ENCODE measurements around the gene PCGF6. TPM values are rescaled to one million over a fixed set of nuclear protein-coding genes. Genes with fewer than 3 reads are reported as not detected.
A peak's percentile ranks its signal among the peaks of the same experiment; 100 is the strongest.

Gene PCGF6
- polyA plus RNA-seq, 1 experiment: 3.5 TPM

DNA sequence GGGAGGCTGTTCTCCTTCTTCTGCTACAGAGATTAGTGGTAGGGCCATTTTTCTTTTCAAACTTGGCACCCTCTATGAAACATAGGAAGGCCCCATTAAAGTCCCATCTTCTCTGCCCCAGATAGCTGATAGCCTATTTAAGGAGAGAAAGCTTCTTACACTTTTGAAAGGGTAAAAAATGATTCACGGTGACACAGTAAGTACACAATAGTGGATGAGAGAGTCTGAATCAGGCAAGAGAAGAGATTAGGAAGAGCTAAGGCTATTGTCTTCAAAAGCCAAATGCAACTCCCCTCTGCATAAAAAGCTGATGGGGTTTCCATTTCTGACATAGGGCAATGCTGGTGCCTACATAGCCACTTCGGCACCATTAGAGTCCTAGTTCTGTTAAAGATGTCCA lies 70.4 kb downstream of the PCGF6 start:
- DNase-seq (ENCODE audit: low read depth): no peak
- Histone ChIP-seq H3K27me3 (ENCODE audit: control insufficient read depth, insufficient read depth, low read length) (peaks cover 13% of the 10 kb centered on the region), H3K4me3 (ENCODE audit: low read depth, low read length) (no peak overlapping the region), H3K36me3 (ENCODE audit: control insufficient read depth, insufficient read depth, low read length) (no peaks in the 10 kb centered on the region)
- ChIA-PET CTCF (interaction anchor here (0.6 to 2.3 kb wide), 3 partner anchors 36 to 545 kb away, joined by 3 to 6 read pairs (median 5); no protein-coding TSS in a partner anchor), POLR2A (no interaction called here)
- TF ChIP-seq, protein P1, sequence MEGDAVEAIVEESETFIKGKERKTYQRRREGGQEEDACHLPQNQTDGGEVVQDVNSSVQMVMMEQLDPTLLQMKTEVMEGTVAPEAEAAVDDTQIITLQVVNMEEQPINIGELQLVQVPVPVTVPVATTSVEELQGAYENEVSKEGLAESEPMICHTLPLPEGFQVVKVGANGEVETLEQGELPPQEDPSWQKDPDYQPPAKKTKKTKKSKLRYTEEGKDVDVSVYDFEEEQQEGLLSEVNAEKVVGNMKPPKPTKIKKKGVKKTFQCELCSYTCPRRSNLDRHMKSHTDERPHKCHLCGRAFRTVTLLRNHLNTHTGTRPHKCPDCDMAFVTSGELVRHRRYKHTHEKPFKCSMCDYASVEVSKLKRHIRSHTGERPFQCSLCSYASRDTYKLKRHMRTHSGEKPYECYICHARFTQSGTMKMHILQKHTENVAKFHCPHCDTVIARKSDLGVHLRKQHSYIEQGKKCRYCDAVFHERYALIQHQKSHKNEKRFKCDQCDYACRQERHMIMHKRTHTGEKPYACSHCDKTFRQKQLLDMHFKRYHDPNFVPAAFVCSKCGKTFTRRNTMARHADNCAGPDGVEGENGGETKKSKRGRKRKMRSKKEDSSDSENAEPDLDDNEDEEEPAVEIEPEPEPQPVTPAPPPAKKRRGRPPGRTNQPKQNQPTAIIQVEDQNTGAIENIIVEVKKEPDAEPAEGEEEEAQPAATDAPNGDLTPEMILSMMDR (IDR thresholded peaks at IDR 0.05; ENCODE audit: insufficient read depth, low read depth, low read length): no peak

DNA sequence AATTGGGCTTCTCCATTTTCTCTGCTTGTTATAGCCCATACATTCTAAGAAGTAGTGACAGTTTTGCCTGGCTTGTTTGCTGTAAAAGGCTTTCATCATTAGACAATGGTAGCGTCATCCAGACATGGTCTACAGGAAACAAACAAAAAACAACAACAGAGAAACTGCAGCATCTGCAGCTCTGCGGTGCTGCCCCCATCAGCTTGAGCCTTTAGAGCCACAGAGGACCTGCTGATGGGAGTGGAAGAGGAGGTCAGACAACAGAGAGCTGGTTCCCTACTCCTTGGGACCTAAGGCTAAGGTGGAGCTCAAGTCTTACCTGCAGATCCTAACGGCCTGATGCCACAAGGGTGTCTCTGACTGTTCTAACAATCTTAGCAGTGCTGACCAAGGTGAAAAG lies 70.9 kb downstream of the PCGF6 start:
- ChIA-PET POLR2A (no interaction called here), CTCF (interaction anchor here (2.3 kb wide), 1 partner anchor 54 kb away, joined by 6 read pairs; no protein-coding TSS in a partner anchor)
- no peak for DNase-seq (ENCODE audit: low read depth)
- Histone ChIP-seq H3K4me3 (ENCODE audit: low read depth, low read length) (no peak overlapping the region), H3K36me3 (ENCODE audit: control insufficient read depth, insufficient read depth, low read length) (no peaks in the 10 kb centered on the region), H3K27me3 (ENCODE audit: control insufficient read depth, insufficient read depth, low read length) (peaks cover 13% of the 10 kb centered on the region)
- TF ChIP-seq, protein P1 (IDR thresholded peaks at IDR 0.05; ENCODE audit: insufficient read depth, low read depth, low read length): no peak

DNA sequence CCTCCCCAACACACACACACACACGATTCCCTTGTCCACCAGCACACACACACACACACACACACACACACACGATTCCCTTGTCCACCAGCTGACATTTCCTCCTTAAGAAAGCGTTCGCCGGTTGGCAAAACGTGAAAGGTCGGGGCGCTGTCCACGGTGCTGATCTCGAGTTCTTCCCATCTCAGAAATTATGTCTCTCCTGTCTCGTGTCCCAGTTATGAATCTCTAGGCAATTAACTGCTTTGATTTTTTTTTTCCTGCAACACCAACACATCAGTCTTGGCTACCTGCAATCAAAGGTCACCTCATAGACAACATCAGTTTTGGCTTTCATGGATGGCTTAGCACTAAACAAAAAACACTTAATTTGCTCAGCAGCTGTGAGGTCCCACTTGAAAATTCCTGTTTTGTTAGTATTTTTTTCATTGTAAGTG lies 72.1 kb downstream of the PCGF6 start:
- peaks cover 13% of the 10 kb centered on the region for H3K27me3 ChIP-seq (ENCODE audit: control insufficient read depth, insufficient read depth, low read length)
- POLR2A ChIA-PET: no interaction called here
- DNase-seq (ENCODE audit: low read depth): no peak
- CTCF ChIA-PET: interaction anchor here (0.6 to 1.0 kb wide), 3 partner anchors 13 to 183 kb away, joined by 3 read pairs; no protein-coding TSS in a partner anchor
- TF ChIP-seq, protein P1 (IDR thresholded peaks at IDR 0.05; ENCODE audit: insufficient read depth, low read depth, low read length): no peak
- no peaks in the 10 kb centered on the region for H3K36me3 ChIP-seq (ENCODE audit: control insufficient read depth, insufficient read depth, low read length)
- H3K4me3 ChIP-seq (ENCODE audit: low read depth, low read length): no peak overlapping the region

DNA sequence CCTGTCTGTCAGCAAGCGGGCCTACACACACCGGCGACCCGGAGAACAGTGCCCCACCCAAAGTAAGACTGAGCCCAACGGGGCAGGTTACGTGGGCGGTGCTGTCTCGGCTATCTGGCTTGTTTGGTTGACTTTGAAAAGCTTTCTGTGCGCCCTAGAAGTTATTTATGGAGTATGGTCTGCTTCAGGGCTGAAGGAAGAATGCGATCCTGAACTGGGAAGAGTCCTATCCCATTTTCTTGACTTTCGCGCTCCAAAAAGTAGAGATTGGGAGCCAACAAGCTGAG lies 72.5 kb downstream of the PCGF6 start:
- TF ChIP-seq, protein P1 (IDR thresholded peaks at IDR 0.05; ENCODE audit: insufficient read depth, low read depth, low read length): no peak
- ChIA-PET CTCF (interaction anchor here (0.6 to 1.0 kb wide), 4 partner anchors 12 to 880 kb away, joined by 3 read pairs; no protein-coding TSS in a partner anchor), POLR2A (no interaction called here)
- peaks cover 13% of the 10 kb centered on the region for H3K27me3 ChIP-seq (ENCODE audit: control insufficient read depth, insufficient read depth, low read length)
- no peak overlapping the region for H3K4me3 ChIP-seq (ENCODE audit: low read depth, low read length)
- DNase-seq (ENCODE audit: low read depth): no peak
- H3K36me3 ChIP-seq (ENCODE audit: control insufficient read depth, insufficient read depth, low read length): no peaks in the 10 kb centered on the region

DNA sequence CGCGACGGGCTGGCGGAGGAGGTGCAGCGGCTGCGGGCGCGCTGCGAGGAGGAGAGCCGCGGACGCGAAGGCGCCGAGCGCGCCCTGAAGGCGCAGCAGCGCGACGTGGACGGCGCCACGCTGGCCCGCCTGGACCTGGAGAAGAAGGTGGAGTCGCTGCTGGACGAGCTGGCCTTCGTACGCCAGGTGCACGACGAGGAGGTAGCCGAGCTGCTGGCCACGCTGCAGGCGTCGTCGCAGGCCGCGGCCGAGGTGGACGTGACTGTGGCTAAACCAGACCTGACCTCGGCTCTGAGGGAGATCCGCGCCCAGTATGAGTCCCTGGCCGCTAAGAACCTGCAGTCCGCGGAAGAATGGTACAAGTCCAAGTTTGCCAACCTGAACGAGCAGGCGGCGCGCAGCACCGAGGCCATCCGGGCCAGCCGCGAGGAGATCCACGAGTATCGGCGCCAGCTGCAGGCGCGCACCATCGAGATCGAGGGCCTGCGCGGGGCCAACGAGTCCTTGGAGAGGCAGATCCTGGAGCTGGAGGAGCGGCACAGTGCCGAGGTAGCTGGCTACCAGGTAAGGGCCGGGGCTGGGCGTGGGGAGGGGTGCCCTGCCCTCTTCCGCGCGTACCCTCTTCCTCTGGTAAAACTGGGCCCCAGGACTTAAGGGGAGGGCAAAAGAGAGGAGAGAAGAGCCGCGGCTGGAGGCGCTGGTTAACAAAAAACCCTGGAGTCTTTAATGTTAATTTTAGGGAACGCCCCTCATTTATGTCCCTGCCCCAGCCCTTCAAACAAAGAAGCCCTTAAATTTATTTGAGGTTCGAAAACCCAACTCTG lies 73.0 kb downstream of the PCGF6 start:
- CTCF ChIA-PET: interaction anchor here (0.5 to 1.0 kb wide), 6 partner anchors 12 to 883 kb away, joined by 3 read pairs; partner anchors contain the start of gene CNNM2
- POLR2A ChIA-PET: interaction anchor here (0.6 kb wide), 1 partner anchor 300 kb away, joined by 3 read pairs; no protein-coding TSS in a partner anchor
- TF ChIP-seq, protein P1 (IDR thresholded peaks at IDR 0.05; ENCODE audit: insufficient read depth, low read depth, low read length): no peak
- peak overlapping the region; percentile 38 for H3K4me3 ChIP-seq (ENCODE audit: low read depth, low read length)
- no peaks in the 10 kb centered on the region for H3K36me3 ChIP-seq (ENCODE audit: control insufficient read depth, insufficient read depth, low read length)
- DNase-seq (ENCODE audit: low read depth): no peak
- peaks cover 13% of the 10 kb centered on the region for H3K27me3 ChIP-seq (ENCODE audit: control insufficient read depth, insufficient read depth, low read length)

Measured in BJ (cell line).